ENCODE results near the gene HYAL3. TPM values are rescaled to one million over a fixed set of nuclear protein-coding genes. Genes with fewer than 3 reads are reported as not detected.
A peak's percentile ranks its signal among the peaks of the same experiment; 100 is the strongest.

Gene HYAL3
- total and polyA plus RNA-seq, 2 of the 8 experiments (the other 6 are each of a cell fraction or from before 2014, with no cell fraction given): 3.2 to 12.2 TPM

DNA sequence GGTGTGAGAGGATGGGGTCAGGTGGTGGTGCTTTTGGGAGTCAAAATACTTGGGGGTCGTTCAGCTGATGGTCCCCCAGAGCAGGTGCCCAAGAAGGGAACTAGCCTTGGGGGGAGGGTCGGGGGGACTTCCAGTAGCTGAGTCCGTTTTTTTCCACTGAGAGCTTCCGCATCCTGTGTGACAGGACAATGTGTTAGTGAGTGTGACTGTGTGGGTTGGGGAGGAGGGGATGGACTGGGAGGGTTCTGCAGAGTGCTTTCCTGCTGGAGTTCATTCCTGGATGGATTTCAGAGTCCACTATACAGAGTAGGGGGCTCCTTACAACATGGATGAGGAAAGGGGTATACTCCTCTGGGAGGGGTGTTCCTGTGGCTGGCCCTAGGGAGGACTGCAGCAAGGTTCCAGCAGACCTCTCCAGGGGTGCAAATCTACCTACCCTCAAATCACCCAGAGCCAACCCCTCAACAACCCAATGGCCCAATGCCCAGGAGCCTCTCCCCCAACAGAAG is 23.9 kb upstream of the HYAL3 start:
- Histone ChIP-seq H2AK5ac (ENCODE audit: low read depth, low read length) (no peak overlapping the region), H3K14ac (ENCODE audit: insufficient read length) (no peak overlapping the region), H2BK12ac (ENCODE audit: low read depth, low read length) (peak overlapping the region; percentile 92; the same call in 1 of the 2 replicates), H3K4me1 (replicated peaks in 1 of 4; ENCODE audit: control insufficient read depth in 3 of 4, insufficient read depth in 4 of 4, low read length in 3 of 4) (peaks cover 0 to 40% (median 21%) of the 10 kb centered on the region in 4 experiments; a peak in 6 of 7 replicates), H3K27me3 (replicated peaks in 1 of 4; ENCODE audit: control insufficient read depth in 3 of 4, extremely low read depth in 1 of 4, insufficient read depth in 3 of 4, low read length in 3 of 4) (no peaks in the 10 kb centered on the region), H3K27ac (ENCODE audit: low read depth, low read length) (no peak overlapping the region), H4K20me1 (replicated peaks in 1 of 2; ENCODE audit: control insufficient read depth in 1 of 2, insufficient read depth in 2 of 2, low read length in 2 of 2) (peaks cover 8 to 22% of the 10 kb centered on the region in 2 experiments), H3K79me1 (ENCODE audit: low read depth, low read length) (peaks cover 20% of the 10 kb centered on the region), H3K23ac (ENCODE audit: insufficient read length) (no peak overlapping the region), H2BK5ac (ENCODE audit: low read depth, low read length) (peak overlapping the region; percentile 99; the same call in 1 of the 2 replicates), H3K4me2 (ENCODE audit: insufficient read depth in 1 of 2, low read depth in 2 of 2, low read length in 2 of 2) (peak overlapping the region; percentile 97), H2BK20ac (ENCODE audit: low read length) (0 out of 2 replicates have a peak overlapping the region, but pooled peaks have one; percentile 72), H3K9me3 (ENCODE audit: insufficient read depth in 2 of 2, low read depth in 1 of 2, low read length in 1 of 2) (no peaks in the 10 kb centered on the region), H3K36me3 (ENCODE audit: control insufficient read depth in 2 of 4, insufficient read depth in 4 of 4, low read length in 3 of 4) (peaks cover 18 to 27% (median 23%) of the 10 kb centered on the region in 4 experiments), H3K9ac (replicated peaks in 1 of 4; ENCODE audit: extremely low read depth in 1 of 4, low read depth in 3 of 4, low read length in 3 of 4) (no peak overlapping the region; a peak in 1 of 7 replicates), H2BK15ac (ENCODE audit: low read length) (peak overlapping the region; percentile 88; the same call in 1 of the 2 replicates), H4K5ac (ENCODE audit: insufficient read length, low read depth, low read length) (no peak overlapping the region), H3K18ac (ENCODE audit: extremely low read depth, low read length) (peak overlapping the region; percentile 97), H3K4ac (replicated peaks; ENCODE audit: insufficient read length, low read depth, low read length) (no peak overlapping the region), H3K4me3 (ENCODE audit: extremely low read depth in 1 of 4, insufficient read depth in 2 of 4, low read depth in 3 of 4, low read length in 4 of 4) (peak overlapping the region in 3 of 4 experiments; percentile 89 to 96 (median 95); a peak in 5 of 8 replicates), H2AFZ (ENCODE audit: low read length) (no peak overlapping the region), H3K79me2 (ENCODE audit: control insufficient read depth in 1 of 2, insufficient read depth in 2 of 2, low read length in 2 of 2) (peaks cover 0 to 36% of the 10 kb centered on the region in 2 experiments; a peak in 3 of 4 replicates), H4K91ac (replicated peaks; ENCODE audit: insufficient read length, low read length) (peak overlapping the region; percentile 91), H2BK120ac (replicated peaks; ENCODE audit: low read depth, low read length) (no peak overlapping the region), H3K56ac (replicated peaks; ENCODE audit: insufficient read length, low read depth, low read length) (no peak overlapping the region), H4K8ac (ENCODE audit: extremely low read depth, insufficient read depth, low read length) (no peak overlapping the region), H3K23me2 (ENCODE audit: low read depth, low read length) (peaks cover 24% of the 10 kb centered on the region)
- FAIRE-seq (no peak), DNase-seq (ENCODE audit: low read depth in 1 of 2, low spot score in 2 of 2) (no peak)
- ChIA-PET CTCF (ENCODE audit: partially characterized antibody) (interaction anchor here (0.8 to 7.5 kb wide), 21 partner anchors 8 to 131 kb away, joined by 3 to 75 read pairs (median 8); partner anchors contain the start of genes GNAT1, HYAL1, IFRD2 and LSMEM2), POLR2A (ENCODE audit: partially characterized antibody) (interaction anchor here (0.7 to 12.6 kb wide), 9 partner anchors 13 to 64 kb away, joined by 3 to 149 read pairs (median 9); partner anchors contain the start of genes HYAL1, HYAL3, IFRD2 and LSMEM2)
- TF ChIP-seq, protein P1, sequence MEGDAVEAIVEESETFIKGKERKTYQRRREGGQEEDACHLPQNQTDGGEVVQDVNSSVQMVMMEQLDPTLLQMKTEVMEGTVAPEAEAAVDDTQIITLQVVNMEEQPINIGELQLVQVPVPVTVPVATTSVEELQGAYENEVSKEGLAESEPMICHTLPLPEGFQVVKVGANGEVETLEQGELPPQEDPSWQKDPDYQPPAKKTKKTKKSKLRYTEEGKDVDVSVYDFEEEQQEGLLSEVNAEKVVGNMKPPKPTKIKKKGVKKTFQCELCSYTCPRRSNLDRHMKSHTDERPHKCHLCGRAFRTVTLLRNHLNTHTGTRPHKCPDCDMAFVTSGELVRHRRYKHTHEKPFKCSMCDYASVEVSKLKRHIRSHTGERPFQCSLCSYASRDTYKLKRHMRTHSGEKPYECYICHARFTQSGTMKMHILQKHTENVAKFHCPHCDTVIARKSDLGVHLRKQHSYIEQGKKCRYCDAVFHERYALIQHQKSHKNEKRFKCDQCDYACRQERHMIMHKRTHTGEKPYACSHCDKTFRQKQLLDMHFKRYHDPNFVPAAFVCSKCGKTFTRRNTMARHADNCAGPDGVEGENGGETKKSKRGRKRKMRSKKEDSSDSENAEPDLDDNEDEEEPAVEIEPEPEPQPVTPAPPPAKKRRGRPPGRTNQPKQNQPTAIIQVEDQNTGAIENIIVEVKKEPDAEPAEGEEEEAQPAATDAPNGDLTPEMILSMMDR (IDR thresholded peaks at IDR 0.05; ENCODE audit: control extremely low read depth in 1 of 3, insufficient read depth in 1 of 3, low read depth in 1 of 3, low read length in 3 of 3): no peak
- TF ChIP-seq RBBP5 (IDR thresholded peaks at IDR 0.05; ENCODE audit: borderline replicate concordance, low read depth, low read length) (no peak), CHD1 (IDR thresholded peaks at IDR 0.05; ENCODE audit: low read depth, low read length) (no peak), SRF (IDR thresholded peaks at IDR 0.05; ENCODE audit: low read depth, low read length) (no peak), POLR2AphosphoS5 (IDR thresholded peaks at IDR 0.05; ENCODE audit: low read depth, low read length) (no peak), TAF7 (optimal IDR thresholded peaks at IDR 0.05; ENCODE audit: borderline replicate concordance, low read depth, low read length) (no peak), EGR1 (IDR thresholded peaks at IDR 0.05; ENCODE audit: borderline replicate concordance, low read depth, low read length) (no peak)
- WGBS, 2 experiments (ENCODE audit: extremely low coverage in 1 of 2, insufficient coverage in 1 of 2, insufficient read length in 1 of 2, insufficient replicate concordance in 2 of 2, low coverage in 1 of 2, low lambda C conversion rate in 2 of 2, missing lambda C conversion rate in 1 of 2): 74% methylated on average over 4 of the region's 4 CpGs; no CpG with 5 or more reads in 1 of the 2 experiments

Measured in H1 (cell line).